ENCODE measurements around the gene CCDC167. TPM values are rescaled to one million over a fixed set of nuclear protein-coding genes. Genes with fewer than 3 reads are reported as not detected.

The CCDC167 gene
- total and polyA plus RNA-seq, 8 donors: 4.3 to 12.4 (median 7.0) TPM

- ATAC-seq (no peak), DNase-seq (peak in 1 of 6 donors; percentile 15), FAIRE-seq (no peak)
- no peak overlapping the region for H3K27ac ChIP-seq
- no peak for TF ChIP-seq CTCF (IDR thresholded peaks at IDR 0.05)
- H3K36me3 ChIP-seq: no peaks in the 10 kb centered on the region
- H3K9me3 ChIP-seq: no peaks in the 10 kb centered on the region
- no peaks in the 10 kb centered on the region for H3K27me3 ChIP-seq
- intact Hi-C loops (cut with DNase I): loop anchor here in 1 of 3 donors (5.0 kb wide), 1 partner anchor 201 kb away; no protein-coding TSS in a partner anchor
- no peaks in the 10 kb centered on the region for H3K4me1 ChIP-seq
- H3K4me3 ChIP-seq: no peak overlapping the region
- WGBS, 2 donors: 88 to 91% methylated on average over 8 of the region's 8 CpGs
Observed at GRCh38 chr6:37486121-37486839, 13.4 kb downstream of the CCDC167 start.

- WGBS, 2 donors: 80 to 84% methylated on average over 10 of the region's 10 CpGs
- Histone ChIP-seq H3K27ac (no peak overlapping the region), H3K36me3 (peaks cover 0 to under 1% (median 0%) of the 10 kb centered on the region in 3 donors), H3K4me1 (no peaks in the 10 kb centered on the region), H3K9me3 (no peaks in the 10 kb centered on the region), H3K4me3 (no peak overlapping the region), H3K27me3 (no peaks in the 10 kb centered on the region)
- no peak for ATAC-seq
- TF ChIP-seq CTCF (IDR thresholded peaks at IDR 0.05): no peak
- FAIRE-seq: no peak
- peak in 1 of 6 donors; percentile 40 for DNase-seq
- intact Hi-C loops (cut with DNase I): loop anchor here in 1 of 3 donors (5.0 kb wide), 1 partner anchor 202 kb away; no protein-coding TSS in a partner anchor
Observed at GRCh38 chr6:37485291-37485702, 14.4 kb downstream of the CCDC167 start.

- FAIRE-seq: no peak
- H3K4me3 ChIP-seq: no peak overlapping the region
- intact Hi-C loops (cut with DNase I): loop anchor here in 2 of 3 donors (5.0 kb wide), 3 partner anchors 83 to 208 kb away; no protein-coding TSS in a partner anchor
- no peak overlapping the region for H3K27ac ChIP-seq
- no peaks in the 10 kb centered on the region for H3K4me1 ChIP-seq
- ATAC-seq: no peak
- no peak for DNase-seq
- WGBS, 2 donors: 91% methylated on average over 7 of the region's 7 CpGs
- H3K27me3 ChIP-seq: no peaks in the 10 kb centered on the region
- no peak for TF ChIP-seq CTCF (IDR thresholded peaks at IDR 0.05)
- H3K9me3 ChIP-seq: no peaks in the 10 kb centered on the region
- peaks cover 0 to 6% (median 0%) of the 10 kb centered on the region in 3 donors for H3K36me3 ChIP-seq
Observed at GRCh38 chr6:37484786-37485170, 14.9 kb downstream of the CCDC167 start.

- ATAC-seq (peak; percentile 60 to 88 (median 84)), DNase-seq (peak in 4 of 6 donors; percentile 52 to 84 (median 70)), FAIRE-seq (no peak)
- intact Hi-C loops (cut with DNase I): loop anchor here in 1 of 3 donors (5.0 kb wide), 2 partner anchors 83 to 208 kb away; no protein-coding TSS in a partner anchor
- peaks cover 0 to 7% (median 0%) of the 10 kb centered on the region in 3 donors for H3K36me3 ChIP-seq
- WGBS, 2 donors: 60 to 65% methylated on average over 20 of the region's 20 CpGs
- no peaks in the 10 kb centered on the region for H3K9me3 ChIP-seq
- H3K4me1 ChIP-seq: no peaks in the 10 kb centered on the region
- no peaks in the 10 kb centered on the region for H3K27me3 ChIP-seq
- TF ChIP-seq CTCF (IDR thresholded peaks at IDR 0.05): peak; percentile 24 to 65 (median 56)
- H3K4me3 ChIP-seq: no peak overlapping the region
- H3K27ac ChIP-seq: no peak overlapping the region
Observed at GRCh38 chr6:37483917-37484785, 15.5 kb downstream of the CCDC167 start.
